GM12878 (cell line): ENCODE data around the gene HDAC9. TPM values are rescaled to one million over a fixed set of nuclear protein-coding genes. Genes with fewer than 3 reads are reported as not detected.

Source experiments
- ATAC-seq: fragments of 200-7000 bp; cut with Tn5 transposase; 3 replicates; pipeline ENCODE4 v1.9.1; 2020; ENCODE audit warnings: mild to moderate bottlenecking, moderate library complexity
- BruUV-seq: library from RNA; stranded (reverse); fragments of 400-500 nt; replicated peaks from 2 replicates; lab custom pipeline; 2021; lab: Mats Ljungman, UMichigan
- CTCF ChIA-PET: fragments of 300-600 bp; sonication (Branson Sonifier 250); formaldehyde crosslinking; extraction: SDS; loops from one replicate; lab custom pipeline; 2021; ENCODE audit warnings: inconsistent platforms; lab: Yijun Ruan, JAX
- POLR2A ChIA-PET: fragments of 350-600 bp; formaldehyde crosslinking; extraction: SDS; loops from one replicate; lab custom pipeline; 2021; ENCODE audit warnings: inconsistent platforms; lab: Charles Lee
- RAD21 ChIA-PET: fragments of 300-600 bp; sonication (Branson Sonifier 250); formaldehyde crosslinking; loops from one replicate; lab custom pipeline; 2023; ENCODE audit warnings: antibody characterized with exemption; ENCODE audit not compliant: unreplicated experiment; lab: Charles Lee
- SMC1A ChIA-PET: fragments of 300-600 bp; sonication (Branson Sonifier 250); formaldehyde crosslinking; loops from one replicate; lab custom pipeline; 2023; ENCODE audit not compliant: unreplicated experiment, uncharacterized antibody; lab: Charles Lee
- DNase-seq: peaks from one replicate; pipeline ENCODE4 v3.0.0-alpha.2; 2011; ENCODE audit warnings: low read depth, low spot score
- FAIRE-seq: peaks from 3 replicates; lab custom pipeline; 2011; peaks lifted over from hg19 to GRCh38; lab: Jason Lieb, UNC
- H2AFZ ChIP-seq: 2 replicates; pipeline ENCODE4 v1.6.0; 2011; ENCODE audit warnings: low read depth, low read length, control low read depth; ENCODE audit not compliant: control insufficient read depth
- H3K27ac ChIP-seq: 2 replicates; pipeline ENCODE4 v1.5.1; 2011; ENCODE audit warnings: control low read depth; ENCODE audit not compliant: control insufficient read depth, insufficient read depth
- H3K27me3 ChIP-seq, 2 experiments: replicated peaks in 1 of 2; 2 replicates each; pipeline versions ENCODE4 v1.6.0 to v1.6.1; 2011; ENCODE audit warnings: low read length in 1 of 2; ENCODE audit not compliant: control insufficient read depth in 2 of 2, insufficient read depth in 2 of 2
- H3K36me3 ChIP-seq, 2 experiments: 2 replicates each; pipeline ENCODE4 v1.5.1; 2011; ENCODE audit warnings: low read length in 1 of 2; ENCODE audit not compliant: control insufficient read depth in 2 of 2, insufficient read depth in 2 of 2
- H3K4me1 ChIP-seq: 2 replicates; pipeline ENCODE4 v1.6.1; 2011; ENCODE audit warnings: mild to moderate bottlenecking, low read length, moderate library complexity, mixed read lengths; ENCODE audit not compliant: control insufficient read depth, insufficient read depth
- H3K4me2 ChIP-seq: 2 replicates; pipeline ENCODE4 v1.6.0; 2011; ENCODE audit warnings: control low read depth; ENCODE audit not compliant: control insufficient read depth, insufficient read depth
- H3K4me3 ChIP-seq: fragments of 200-600 bp; sonication (generic); 2 replicates; pipeline ENCODE4 v1.5.1; 2016
- H3K79me2 ChIP-seq: 2 replicates; pipeline ENCODE4 v1.6.0; 2011; ENCODE audit warnings: low read length; ENCODE audit not compliant: control insufficient read depth, insufficient read depth
- H3K9ac ChIP-seq: 2 replicates; pipeline ENCODE4 v1.8.0; 2011; ENCODE audit warnings: low read length, control low read depth, mixed read lengths; ENCODE audit not compliant: control insufficient read depth, insufficient read depth
- H3K9me3 ChIP-seq: replicated peaks from 3 replicates; pipeline ENCODE4 v1.5.1; 2011; ENCODE audit warnings: mild to moderate bottlenecking, low read length; ENCODE audit not compliant: control insufficient read depth, insufficient read depth
- H4K20me1 ChIP-seq: 2 replicates; pipeline ENCODE4 v1.6.0; 2011; ENCODE audit not compliant: control insufficient read depth, insufficient read depth
- ATF7 ChIP-seq: fragments of 450-650 bp; IDR thresholded peaks from 2 replicates; pipeline ENCODE4 v1.6.1; 2016; ENCODE audit warnings: low read depth, mild to moderate bottlenecking
- BACH1 ChIP-seq: fragments of 450-650 bp; IDR thresholded peaks from 2 replicates; pipeline ENCODE4 v1.6.1; 2017; ENCODE audit warnings: mild to moderate bottlenecking, borderline replicate concordance
- BHLHE40 ChIP-seq, 2 experiments: fragments of 450-650 bp in 1 of 2; IDR thresholded peaks; 2 replicates each; pipeline ENCODE4 v1.6.1; 2011 to 2017; ENCODE audit warnings: low read depth in 2 of 2, borderline replicate concordance in 1 of 2, improper control_type of control experiment in 1 of 2, low read length in 1 of 2, mild to moderate bottlenecking in 1 of 2
- CBFB ChIP-seq: IDR thresholded peaks from 2 replicates; pipeline ENCODE4 v1.6.1; 2016; ENCODE audit warnings: antibody characterized with exemption, low read depth
- CBX3 ChIP-seq: fragments of 200-600 bp; sonication (generic); IDR thresholded peaks from 2 replicates; pipeline ENCODE4 v1.6.1; 2016; ENCODE audit warnings: low read depth, borderline replicate concordance
- CEBPZ ChIP-seq: fragments of 150-350 bp; IDR thresholded peaks from 2 replicates; pipeline ENCODE4 v1.6.1; 2016; ENCODE audit warnings: low read depth, low read length
- CHD2 ChIP-seq: IDR thresholded peaks from 2 replicates; pipeline ENCODE4 v1.6.1; 2011; ENCODE audit warnings: low read depth, low read length, improper control_type of control experiment, borderline replicate concordance
- E2F4 ChIP-seq: IDR thresholded peaks from 2 replicates; pipeline ENCODE4 v1.6.1; 2012; ENCODE audit warnings: low read depth, low read length, improper control_type of control experiment
- EGR1 ChIP-seq, 2 experiments: IDR thresholded peaks; 1 replicate in 1 of 2; 2 replicates in 1 of 2; pipeline ENCODE4 v1.6.1; 2011 to 2012; ENCODE audit warnings: low read depth in 2 of 2, low read length in 2 of 2, borderline replicate concordance in 1 of 2, mild to moderate bottlenecking in 1 of 2, moderate library complexity in 1 of 2
- IKZF2 ChIP-seq, 2 experiments: fragments of 450-650 bp; IDR thresholded peaks; 2 replicates each; pipeline ENCODE4 v1.6.1; 2017; ENCODE audit warnings: mild to moderate bottlenecking in 2 of 2, moderate library complexity in 2 of 2
- MYB ChIP-seq: fragments of 150-350 bp; IDR thresholded peaks from 2 replicates; pipeline ENCODE4 v1.6.1; 2014; ENCODE audit warnings: mild to moderate bottlenecking, low read depth, low read length, borderline replicate concordance
- MYC ChIP-seq: IDR thresholded peaks from 2 replicates; pipeline ENCODE4 v1.6.1; 2011; ENCODE audit warnings: mild to moderate bottlenecking, low read length, moderate library complexity, inconsistent platforms; ENCODE audit not compliant: insufficient read depth, insufficient replicate concordance, insufficient read length, severe bottlenecking
- NFYA ChIP-seq: IDR thresholded peaks from 2 replicates; pipeline ENCODE4 v1.6.1; 2011; ENCODE audit warnings: low read depth, mild to moderate bottlenecking, low read length, improper control_type of control experiment, borderline replicate concordance
- USF1 ChIP-seq: IDR thresholded peaks from 2 replicates; pipeline ENCODE4 v1.6.1; 2011; ENCODE audit warnings: borderline replicate concordance, low read depth, mild to moderate bottlenecking, moderate library complexity, mixed read lengths, low read length; ENCODE audit not compliant: insufficient read depth; ENCODE audit errors: extremely low read length
- WRNIP1 ChIP-seq: IDR thresholded peaks from 2 replicates; pipeline ENCODE4 v1.6.1; 2011; ENCODE audit warnings: low read depth, low read length, improper control_type of control experiment, borderline replicate concordance
- ZNF207 ChIP-seq: fragments of 450-650 bp; IDR thresholded peaks from 2 replicates; pipeline ENCODE4 v1.6.1; 2014; ENCODE audit warnings: antibody characterized with exemption, mild to moderate bottlenecking, borderline replicate concordance
- ZNF217 ChIP-seq: fragments of 450-650 bp; IDR thresholded peaks from 2 replicates; pipeline ENCODE4 v1.6.1; 2017; ENCODE audit warnings: antibody characterized with exemption, mild to moderate bottlenecking
- ZNF24 ChIP-seq: fragments of 450-650 bp; IDR thresholded peaks from 2 replicates; pipeline ENCODE4 v1.6.1; 2017; ENCODE audit warnings: antibody characterized with exemption, mild to moderate bottlenecking
- ZNF384 ChIP-seq: IDR thresholded peaks from 2 replicates; pipeline ENCODE4 v1.6.1; 2012; ENCODE audit warnings: low read depth, mild to moderate bottlenecking, low read length, improper control_type of control experiment, borderline replicate concordance
- ZSCAN29 ChIP-seq: fragments of 450-650 bp; IDR thresholded peaks from 2 replicates; pipeline ENCODE4 v1.6.1; 2017; ENCODE audit warnings: mild to moderate bottlenecking, moderate library complexity
- in situ Hi-C: fragments of 300-500 bp; cut with MboI; formaldehyde crosslinking; loops from 9 replicates; pipeline ENCODE4 v1.14.3; 2018; ENCODE audit warnings: mixed read lengths
- intact Hi-C: fragments of 100-400 bp; cut with micrococcal nuclease; formaldehyde crosslinking; loops from one replicate; pipeline ENCODE4 v1.14.2; 2022; ENCODE audit not compliant: unreplicated experiment
- polyA plus RNA-seq, 11 experiments: library from polyadenylated mRNA; depleted of rRNA in 4 of 11; unstranded in 6 of 11; stranded (reverse) in 5 of 11; fragments of >200 nt; fragmentation: Nextera tagmentation in 4 of 11; fragmentation: Illumina TruSeq in 1 of 11; extraction: Ambion mirVana in 4 of 11; extraction: Trizol in 1 of 11; gene quantifications; 1 replicate in 1 of 11; 2 replicates in 10 of 11; pipeline versions ENCODE4 v1.2.1 to v1.2.3, GENCODE V29; 2011 to 2016; ENCODE audit warnings: inconsistent platforms in 2 of 11, missing spikeins in 2 of 11, low read depth in 1 of 11
- total RNA-seq, 4 experiments: library from RNA; depleted of rRNA in 3 of 4; stranded (reverse); fragments of >200 nt in 3 of 4; fragmentation: Illumina TruSeq in 1 of 4; extraction: Trizol in 1 of 4; gene quantifications; 2 replicates each; pipeline versions ENCODE4 v1.2.1 to v1.2.3, GENCODE V29; 2013 to 2021

Gene HDAC9
- total and polyA plus RNA-seq, 10 of the 15 experiments (the other 5 are each of a cell fraction or from before 2014, with no cell fraction given) = 0.73 to 12.8 (median 0.92) TPM

GRCh38 chr7:18559756-18560155 is 64.2 kb downstream of the HDAC9 start:
- RAD21 ChIA-PET = no interaction called here
- H3K27me3 ChIP-seq = no peaks in the 10 kb centered on the region
- no peak for TF ChIP-seq USF1
- no peak for TF ChIP-seq IKZF2 (IDR thresholded peaks at IDR 0.05)
- no peak for TF ChIP-seq ZSCAN29
- no peak for TF ChIP-seq MYB
- no peak for TF ChIP-seq NFYA
- TF ChIP-seq BACH1 = no peak
- no peak for TF ChIP-seq CBFB
- no peak for TF ChIP-seq WRNIP1
- TF ChIP-seq ZNF217 = no peak
- TF ChIP-seq E2F4 = no peak
- TF ChIP-seq CEBPZ = no peak
- TF ChIP-seq CHD2 = no peak
- no peak for TF ChIP-seq CBX3
- TF ChIP-seq EGR1 (IDR thresholded peaks at IDR 0.05; ENCODE audit: borderline replicate concordance in 1 of 2, low read depth in 2 of 2, low read length in 2 of 2) = no peak
- TF ChIP-seq ZNF207 = no peak
- no peak for TF ChIP-seq ATF7
- no peak for TF ChIP-seq MYC
- no peak for TF ChIP-seq ZNF24
- no peak for TF ChIP-seq ZNF384
- no peak for TF ChIP-seq BHLHE40 (IDR thresholded peaks at IDR 0.05; ENCODE audit: borderline replicate concordance in 1 of 2, low read depth in 2 of 2, low read length in 1 of 2)
- no peak overlapping the region for H2AFZ ChIP-seq
- ATAC-seq (no peak), DNase-seq (no peak), FAIRE-seq (no peak)
- SMC1A ChIA-PET = interaction anchor here (1.2 to 1.9 kb wide), 2 partner anchors 11 to 21 kb away, joined by 3 to 5 read pairs; no protein-coding TSS in a partner anchor
- POLR2A ChIA-PET = no interaction called here
- CTCF ChIA-PET = interaction anchor here (0.6 to 2.6 kb wide), 2 partner anchors 11 to 125 kb away, joined by 3 to 10 read pairs; no protein-coding TSS in a partner anchor
- H3K9ac ChIP-seq = no peak overlapping the region
- H3K9me3 ChIP-seq = no peaks in the 10 kb centered on the region
- H3K4me3 ChIP-seq = no peak overlapping the region
- no peaks in the 10 kb centered on the region for H3K4me1 ChIP-seq
- H3K4me2 ChIP-seq = no peak overlapping the region
- H3K36me3 ChIP-seq = no peaks in the 10 kb centered on the region
- intact Hi-C loops = no loop called here
- BruUV-seq = no TSS peak
- in situ Hi-C loops = no loop called here
- H3K27ac ChIP-seq = no peak overlapping the region
- H3K79me2 ChIP-seq = no peaks in the 10 kb centered on the region
- H4K20me1 ChIP-seq = no peaks in the 10 kb centered on the region
